Embryonic facial prominence (tissue), 1 donor: ENCODE results near the gene KAZN.

Source experiments
- DNase-seq: peaks from one replicate; pipeline ENCODE4 v3.0.0-alpha.2; 2016; ENCODE audit errors: extremely low spot score

The KAZN gene

DNA sequence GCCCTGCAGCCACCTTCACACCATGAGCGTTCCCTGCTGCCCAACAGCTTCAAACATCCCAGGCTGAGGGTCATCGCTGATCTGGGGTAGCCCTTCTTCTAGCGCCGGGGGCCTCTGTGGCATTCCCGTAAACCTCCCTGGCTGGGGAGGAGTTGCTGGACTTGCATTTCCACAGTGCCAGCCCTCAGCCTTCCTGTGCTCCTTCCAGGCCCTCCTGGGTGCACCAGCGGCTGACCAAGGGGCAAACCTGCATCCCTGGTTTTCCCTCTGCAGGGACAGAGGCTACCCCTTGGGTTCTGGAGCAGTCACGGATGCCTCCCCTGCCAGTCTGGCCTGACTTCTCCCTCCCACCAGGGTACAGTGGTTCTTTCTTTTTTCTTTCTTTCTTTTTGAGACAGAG is 336.4 kb downstream of the KAZN start:
- no peak for DNase-seq

DNA sequence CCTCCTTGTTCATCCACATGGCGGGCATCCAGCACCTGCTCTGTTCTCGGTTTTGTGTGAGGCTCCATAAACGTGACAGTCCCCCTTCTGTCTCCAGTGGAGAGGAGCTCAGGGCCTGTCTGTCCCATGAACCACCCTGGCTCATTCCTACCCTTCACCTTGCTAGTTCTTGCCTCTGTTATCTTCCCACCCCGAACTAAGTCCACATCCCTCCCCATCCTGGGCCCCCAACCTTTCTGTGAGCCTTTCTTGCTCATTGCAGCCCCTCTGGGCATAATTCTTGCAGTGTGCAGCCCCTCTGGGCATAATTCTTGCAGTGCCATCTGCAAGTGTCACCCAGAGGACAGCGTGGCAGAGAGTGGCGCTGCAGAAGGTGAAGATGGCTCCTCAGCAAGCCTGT is 338.3 kb downstream of the KAZN start:
- DNase-seq = no peak

DNA sequence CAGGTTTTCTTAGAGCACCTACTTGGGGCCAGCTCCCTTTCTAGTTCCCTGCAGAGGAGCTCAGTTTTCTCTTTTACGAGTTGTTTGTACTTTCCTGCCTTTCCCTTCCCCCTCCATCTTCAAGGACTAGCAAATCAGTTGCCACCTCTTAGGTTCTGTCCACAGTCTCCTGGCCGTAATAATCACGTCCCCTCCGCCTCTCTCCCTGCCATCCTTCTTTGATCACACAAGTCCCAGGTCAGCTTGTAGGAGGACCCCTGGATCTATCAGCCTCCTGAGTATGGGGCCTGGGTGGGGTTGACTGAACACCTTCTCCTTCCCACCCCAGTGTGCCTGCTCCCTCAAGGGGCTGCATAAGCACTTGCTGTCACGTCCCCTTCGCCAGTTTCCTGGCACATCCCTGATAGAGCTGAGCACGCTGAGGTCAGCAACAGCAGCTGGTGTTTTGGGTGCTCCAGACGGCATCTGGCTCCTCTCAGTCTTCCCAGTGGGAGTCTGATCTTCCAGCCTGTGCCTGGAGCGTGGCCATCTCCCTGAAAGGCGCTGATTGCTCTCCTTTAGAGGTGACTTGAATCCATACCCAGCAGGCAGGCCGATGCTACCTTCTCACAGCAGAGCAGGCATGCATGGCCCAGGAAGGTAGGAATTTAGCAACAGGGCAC is 338.9 kb downstream of the KAZN start:
- no peak for DNase-seq

DNA sequence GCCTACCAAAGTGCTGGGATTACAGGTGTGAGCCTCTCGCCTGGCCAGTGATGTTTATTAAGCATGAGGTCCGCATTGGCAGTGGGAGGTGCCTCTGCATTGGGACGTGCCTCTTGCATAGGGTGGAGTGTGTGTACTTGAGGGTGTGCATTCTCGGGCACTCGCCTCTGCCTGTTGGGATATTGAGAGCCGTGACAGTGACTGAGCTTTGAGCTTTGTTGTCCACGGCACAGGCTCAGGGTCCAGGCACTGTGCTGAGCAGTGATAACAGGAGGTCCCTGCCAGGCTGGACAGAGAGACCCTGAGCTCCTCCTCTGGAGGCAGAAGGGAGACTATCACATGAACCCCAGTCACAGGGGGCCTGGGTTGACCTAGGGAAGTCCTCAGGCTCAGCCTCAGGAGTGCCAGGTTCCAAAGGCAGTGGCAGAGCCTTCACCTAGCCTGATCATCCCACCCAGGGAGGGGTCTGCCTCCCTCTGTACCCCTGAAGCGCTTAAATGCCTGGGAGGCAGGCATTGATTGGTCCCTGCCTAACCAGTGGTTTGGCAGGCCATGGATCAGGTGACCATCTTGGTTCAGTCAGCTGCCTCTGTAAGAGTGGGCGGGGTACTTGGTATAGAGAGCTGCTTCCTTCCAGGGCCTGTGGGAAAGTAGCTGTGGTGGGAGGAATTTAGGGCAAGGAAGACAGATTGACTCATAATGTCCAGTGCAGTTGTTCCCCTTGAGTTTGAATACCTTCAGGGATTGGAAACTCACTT is 341.2 kb downstream of the KAZN start:
- DNase-seq = no peak

DNA sequence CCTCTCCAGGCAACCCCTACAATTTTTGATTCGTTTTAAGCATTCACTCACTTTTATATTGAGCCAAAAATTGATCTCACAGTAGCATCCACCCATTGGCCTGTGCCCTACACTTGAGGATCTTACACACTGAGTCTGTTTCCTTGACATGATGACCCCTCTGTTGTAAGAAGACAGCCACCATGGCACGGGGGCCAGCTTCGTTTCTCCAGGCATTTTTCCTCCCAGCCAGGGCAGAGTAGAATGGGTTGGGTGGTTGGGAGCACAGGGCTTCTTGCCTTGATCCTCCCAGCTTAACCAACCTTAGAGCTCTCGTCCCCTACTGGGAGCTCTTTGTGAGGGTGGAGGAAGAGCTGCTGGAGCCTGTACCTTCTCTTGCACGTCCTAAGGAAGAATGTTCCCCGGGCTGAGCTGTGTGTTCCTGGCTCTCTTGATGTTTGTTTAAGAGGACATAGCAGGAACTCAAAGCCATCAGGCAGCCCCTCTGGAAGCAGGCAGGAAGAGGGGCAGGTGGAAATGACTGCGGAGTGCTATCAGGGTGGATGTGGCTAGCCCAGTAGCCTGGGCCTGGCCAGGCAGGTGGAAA is 341.9 kb downstream of the KAZN start:
- no peak for DNase-seq

DNA sequence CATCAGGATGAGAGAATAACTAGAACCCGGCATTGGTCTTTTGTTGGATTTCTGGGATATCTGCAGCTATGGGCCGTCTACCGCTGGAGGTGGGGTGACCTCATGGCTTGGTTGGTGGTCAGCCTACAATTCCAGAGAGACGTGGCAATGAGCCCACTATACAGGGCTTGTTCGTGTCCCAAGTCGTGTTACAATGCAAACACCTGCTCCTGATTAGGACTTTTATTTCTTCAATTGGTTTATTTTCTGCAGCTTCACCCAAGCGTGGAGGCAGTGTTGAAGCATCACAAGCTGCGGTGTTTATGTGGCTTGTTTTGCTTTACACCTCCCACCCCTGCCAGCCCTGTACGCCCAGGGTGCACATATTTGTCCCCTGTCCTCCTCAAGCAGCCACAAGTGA is 343.4 kb downstream of the KAZN start:
- no peak for DNase-seq

DNA sequence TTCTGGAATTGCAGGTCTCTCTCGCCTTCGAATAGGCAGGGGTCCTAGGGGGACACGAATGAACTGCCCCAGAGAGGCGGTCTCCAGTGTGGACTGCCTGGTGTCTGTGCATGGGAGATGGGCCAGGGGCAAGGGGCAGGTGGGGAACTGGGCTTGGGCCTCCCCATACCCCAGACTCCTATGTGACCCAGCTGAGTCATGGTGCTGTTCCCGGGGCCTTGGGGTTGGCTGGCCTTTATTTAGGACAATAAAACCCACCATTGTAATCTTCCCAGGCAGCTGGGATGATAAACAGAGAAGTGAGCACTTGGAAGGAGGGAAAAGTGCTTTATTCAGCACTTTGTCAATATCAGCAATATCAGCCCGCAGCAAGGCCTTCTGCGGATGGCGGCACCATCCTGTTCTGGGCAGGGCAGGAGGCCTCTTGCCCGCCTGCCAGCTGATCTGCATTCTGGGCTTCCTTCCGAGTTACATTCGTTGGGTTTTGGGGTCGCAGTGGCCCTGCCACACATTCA is 346.0 kb downstream of the KAZN start:
- no peak for DNase-seq

DNA sequence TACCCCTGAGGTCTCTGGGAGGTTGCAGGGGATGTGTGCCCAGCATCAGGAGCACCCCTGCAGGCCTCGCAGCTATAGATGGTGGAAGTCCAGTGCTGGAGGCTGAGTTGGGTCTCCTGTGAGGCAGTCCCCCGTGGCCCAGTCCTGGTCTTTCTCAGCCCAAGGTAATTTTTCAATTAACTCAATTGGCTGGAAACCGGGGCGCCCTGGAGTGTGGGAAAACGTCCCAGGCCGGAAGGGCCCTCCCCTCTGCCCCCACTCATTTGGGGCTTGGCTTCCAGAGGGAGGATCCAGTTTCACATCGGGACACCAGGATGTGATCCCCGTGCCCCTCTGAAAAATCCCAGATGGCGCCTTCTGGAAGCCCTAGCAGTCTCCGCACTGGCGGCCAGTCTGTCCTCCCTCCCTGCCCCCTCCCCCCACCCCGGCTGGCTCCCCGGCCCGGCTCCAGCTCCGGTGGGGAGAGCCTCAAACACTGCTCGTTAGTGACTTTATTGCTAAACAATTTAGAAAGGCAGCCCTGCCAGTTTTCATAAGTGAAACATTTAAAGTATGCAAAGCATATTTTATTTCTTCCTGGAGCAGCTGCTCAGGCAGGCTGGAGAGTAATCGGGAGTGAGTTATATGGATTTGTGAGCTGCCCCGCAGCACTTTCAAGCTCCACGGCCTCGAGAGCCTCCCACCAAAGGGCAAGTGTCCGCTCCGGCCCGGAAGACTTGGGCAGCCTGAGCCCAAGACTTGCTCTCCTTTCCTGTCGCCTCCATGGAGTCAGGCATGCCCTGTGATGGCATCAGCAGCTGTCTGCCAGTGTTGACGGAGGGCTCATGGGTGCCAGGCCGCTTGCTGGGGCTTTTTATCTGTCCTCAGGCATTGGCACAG is 346.9 kb downstream of the KAZN start:
- peak; percentile 60 for DNase-seq

DNA sequence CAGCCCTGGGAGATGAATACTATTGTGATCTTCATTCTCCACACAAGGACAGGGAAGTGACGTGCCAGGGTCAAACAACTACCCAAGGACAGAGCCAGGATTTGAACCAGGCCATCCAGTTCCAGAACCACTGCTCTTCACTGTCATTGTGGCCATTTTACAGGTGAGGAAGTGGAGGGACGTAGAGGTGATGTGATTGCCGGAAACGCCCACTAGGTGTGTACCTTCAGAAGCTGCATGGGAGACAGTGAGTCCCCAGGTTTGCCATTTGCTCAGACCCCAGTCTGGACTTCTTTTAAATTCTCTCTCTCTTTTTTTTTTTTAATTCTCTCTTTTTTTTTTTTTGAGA is 347.5 kb downstream of the KAZN start:
- DNase-seq = no peak

DNA sequence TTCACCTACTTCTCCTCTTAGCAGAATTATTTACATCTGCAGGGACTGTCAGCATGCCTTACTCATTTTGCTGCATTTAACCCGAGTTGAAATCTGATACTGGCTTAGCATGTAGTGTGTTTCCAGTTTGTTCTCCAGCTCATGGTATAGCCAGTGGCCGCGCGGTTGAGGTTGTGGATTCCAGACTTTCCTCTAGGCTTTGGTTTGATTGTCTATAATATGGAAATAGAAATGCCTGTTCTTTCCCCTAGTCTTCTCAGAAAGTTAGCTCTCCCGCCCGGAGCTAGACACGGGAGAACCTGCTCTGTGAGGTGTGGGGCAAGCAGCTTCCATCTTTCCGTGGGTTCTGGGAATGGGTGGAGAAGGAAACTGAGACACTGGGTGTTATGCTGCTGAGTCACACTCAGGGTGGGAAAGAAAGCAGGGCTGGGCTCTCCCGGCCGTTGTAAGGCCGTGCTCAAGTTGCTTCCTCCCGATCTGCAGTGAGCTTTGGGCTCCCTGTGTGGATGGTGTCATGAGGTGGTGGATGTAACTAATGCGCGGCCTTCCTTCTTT is 348.3 kb downstream of the KAZN start:
- no peak for DNase-seq

DNA sequence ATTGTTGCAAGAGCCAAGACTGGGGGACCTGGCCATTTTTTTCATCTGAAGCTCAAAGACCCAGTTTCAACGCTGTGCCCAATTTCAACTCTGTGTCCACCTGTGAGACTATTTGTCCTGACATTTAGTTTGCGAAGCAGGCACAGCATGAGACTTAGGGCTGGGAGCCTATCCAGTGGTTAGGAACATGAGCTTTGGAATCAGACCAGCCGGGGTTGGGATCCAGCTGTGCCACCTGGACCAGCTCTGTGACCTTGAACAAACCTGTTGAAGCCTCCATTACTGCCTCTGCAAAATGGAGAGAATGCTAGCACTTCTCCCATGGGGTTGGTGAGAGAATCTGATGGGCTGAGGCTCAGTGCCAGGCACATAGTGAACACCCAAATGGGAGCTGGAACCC is 348.9 kb downstream of the KAZN start:
- no peak for DNase-seq

DNA sequence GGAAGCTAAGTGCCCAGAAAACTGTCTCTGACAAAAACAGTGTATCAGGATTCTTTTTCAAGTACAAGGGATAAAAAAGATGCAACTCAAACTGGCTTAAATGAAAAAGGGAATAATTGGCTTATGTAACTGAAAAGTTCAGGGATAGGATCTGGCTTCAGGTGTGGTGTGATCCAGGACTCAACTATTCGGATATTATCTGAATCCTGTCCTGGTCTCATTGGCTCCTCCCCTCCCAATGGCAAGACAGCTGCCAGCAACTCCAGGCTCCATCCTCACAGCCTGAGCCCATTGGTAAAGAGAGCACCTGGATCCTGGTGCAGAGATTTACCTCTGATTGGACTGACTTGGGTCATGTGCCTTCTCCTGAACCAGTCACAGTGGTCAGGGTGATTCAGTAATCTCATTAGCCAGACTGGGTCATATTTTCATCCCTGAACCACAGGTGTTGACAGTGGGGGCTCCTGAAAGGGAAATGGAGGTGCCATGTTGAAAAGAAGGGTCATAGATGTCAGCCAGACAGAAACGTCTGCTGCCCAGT is 349.7 kb downstream of the KAZN start:
- no peak for DNase-seq

DNA sequence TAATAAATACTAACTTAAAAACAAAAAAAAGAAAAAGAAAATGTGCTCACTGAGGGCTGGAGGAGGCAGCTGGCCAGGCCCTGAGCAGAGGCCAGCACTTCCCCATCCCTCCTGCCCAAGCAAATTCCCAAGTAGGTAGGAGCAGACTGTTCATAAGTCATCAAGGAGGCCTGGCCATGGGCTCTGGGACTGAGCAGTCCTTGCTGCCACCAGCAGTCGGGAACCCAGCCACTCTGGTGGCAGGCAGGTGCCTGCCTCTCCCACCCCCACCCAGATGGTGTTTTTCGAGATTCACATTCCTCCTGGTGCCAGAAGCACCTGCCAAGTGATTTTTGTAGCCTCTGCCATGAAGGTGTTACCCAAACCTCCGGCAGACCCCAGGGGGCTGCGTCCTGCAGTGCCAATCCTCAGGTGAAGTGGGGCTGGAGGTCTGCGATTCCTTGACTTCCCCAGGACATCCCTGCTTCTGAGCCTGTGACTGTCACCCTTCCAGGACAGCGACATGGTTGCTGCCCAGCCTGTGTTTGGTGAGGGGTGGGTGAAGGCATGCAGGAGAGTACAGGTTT is 350.9 kb downstream of the KAZN start:
- DNase-seq = no peak

DNA sequence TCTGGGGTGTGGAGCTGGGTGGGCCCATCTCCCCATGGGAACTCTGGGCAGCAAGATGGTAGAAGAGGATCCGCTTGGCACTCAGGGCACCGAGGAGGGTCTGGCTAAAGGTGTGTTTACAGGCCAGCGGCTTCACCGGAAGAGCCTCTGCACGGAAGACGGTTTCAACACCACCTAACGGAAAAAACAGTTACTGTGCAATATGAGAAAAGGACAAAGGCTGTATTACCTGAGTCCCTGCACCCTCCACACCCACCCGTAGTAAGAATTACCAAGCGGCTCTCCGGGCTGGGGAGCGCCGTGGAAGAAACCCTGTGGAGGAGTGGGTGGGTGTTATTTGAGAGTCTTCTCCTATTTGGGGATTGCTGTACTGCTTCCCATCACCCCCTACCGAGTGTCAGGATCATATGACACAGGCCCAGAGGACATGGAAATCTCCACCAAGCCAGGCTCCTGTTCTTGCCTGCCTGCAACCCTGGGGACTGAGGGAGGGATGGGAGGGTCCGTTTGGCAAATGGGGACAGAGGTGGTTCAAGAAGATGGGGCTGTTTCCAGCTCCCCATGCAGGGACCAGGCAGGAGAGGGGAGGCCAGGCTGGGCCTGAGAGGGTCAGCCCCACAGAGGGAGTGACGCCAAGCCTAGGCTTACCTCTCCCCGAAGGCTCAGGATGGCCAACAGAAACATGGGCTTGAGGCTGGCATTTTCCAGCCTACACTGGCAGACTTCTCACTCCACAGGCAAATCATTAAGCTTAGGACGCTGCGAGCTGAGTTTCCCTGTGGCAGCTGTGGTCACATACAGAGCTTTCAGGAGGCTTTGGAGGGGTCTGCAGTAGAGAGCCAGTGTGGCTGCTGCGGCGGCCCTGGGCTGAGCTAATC is 351.6 kb downstream of the KAZN start:
- DNase-seq = no peak

DNA sequence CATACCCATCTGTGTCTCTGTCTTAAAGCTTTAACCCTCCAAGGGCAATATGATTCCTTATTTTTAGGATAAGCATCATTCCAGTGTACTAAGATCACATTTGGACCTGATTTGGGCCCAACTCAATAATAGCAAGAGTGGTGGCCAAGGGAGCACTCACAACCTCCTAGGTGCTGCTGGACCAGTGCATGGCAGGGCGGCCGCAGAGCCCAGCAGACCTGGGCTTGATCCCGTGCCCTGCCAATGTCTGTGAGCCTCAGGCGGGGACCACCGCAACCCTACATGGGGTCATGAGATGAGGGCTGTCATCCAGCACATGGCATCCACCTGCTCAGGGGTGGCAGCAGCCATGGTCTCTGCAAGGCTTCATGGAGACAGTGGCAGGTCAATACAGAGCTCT is 353.3 kb downstream of the KAZN start:
- DNase-seq = no peak

DNA sequence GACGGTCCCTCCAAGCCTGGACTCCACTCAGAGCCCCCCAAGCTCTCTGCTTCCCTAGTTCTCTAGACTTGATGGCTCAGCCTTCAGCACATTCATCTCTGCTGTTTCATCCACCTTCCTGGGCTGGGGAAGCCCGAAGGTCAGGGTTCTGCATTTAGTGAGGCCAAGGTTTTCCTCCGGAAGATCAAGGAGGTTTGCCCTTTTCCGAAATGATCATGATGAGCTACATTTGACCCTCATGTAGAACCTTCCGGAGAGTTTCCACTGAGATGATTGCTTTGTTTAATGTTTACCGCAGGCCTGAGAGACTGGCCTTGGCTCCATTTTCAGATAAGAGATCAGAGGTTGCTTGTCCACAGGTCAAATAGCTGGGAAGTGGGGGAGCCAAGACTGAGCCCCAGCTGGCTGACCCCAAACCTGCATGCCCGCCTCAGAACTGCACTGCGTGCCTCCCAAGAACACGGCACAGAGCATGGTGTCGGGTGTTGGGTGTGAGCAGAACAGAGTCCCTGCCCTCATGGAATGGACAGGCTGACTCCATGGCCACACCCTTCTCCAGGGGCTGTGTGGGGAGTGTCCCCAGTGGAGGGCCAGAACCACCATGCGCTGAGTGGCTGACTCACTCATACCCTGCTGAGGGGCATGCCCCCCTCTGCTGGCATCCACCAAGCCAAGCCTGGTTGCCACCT is 354.3 kb downstream of the KAZN start:
- DNase-seq = no peak

DNA sequence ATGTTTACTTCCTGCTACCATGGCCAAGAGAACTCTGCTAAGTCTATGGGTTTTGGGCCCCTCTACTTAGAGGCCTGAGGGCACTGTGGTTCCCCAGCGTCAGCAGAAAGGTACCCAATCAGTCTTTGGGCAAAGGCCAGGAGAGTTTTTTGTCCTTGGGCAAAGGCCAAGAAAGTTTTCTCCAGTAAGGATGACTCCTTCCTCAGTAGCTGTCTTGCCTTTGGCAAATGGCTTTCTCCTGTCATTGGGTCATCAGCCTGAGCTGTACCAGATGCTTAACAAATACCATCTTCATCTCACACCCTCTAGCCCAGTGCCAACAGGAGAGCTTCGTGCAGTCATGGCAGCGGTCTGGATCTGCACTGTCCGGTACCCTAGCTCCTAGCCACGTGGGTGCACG is 355.7 kb downstream of the KAZN start:
- no peak for DNase-seq

DNA sequence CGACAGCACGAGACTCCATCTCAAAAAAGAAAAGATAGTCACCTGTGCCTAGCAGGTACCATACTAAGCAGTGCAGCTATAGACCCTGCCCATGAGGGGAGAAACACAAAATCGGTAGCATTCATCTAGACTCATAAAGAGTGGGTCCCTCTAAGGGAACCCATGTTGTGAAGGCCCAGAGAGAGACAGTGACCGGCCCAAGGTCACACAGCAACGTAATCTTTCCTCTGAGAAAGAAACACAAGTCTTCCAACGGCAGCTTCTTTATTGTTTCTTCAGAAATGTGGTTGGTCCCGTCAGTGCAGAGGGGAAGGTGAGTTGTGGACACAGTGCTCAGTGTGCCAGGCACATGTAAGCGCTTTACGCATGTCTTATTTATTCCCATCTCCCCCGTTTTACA is 356.4 kb downstream of the KAZN start:
- no peak for DNase-seq

DNA sequence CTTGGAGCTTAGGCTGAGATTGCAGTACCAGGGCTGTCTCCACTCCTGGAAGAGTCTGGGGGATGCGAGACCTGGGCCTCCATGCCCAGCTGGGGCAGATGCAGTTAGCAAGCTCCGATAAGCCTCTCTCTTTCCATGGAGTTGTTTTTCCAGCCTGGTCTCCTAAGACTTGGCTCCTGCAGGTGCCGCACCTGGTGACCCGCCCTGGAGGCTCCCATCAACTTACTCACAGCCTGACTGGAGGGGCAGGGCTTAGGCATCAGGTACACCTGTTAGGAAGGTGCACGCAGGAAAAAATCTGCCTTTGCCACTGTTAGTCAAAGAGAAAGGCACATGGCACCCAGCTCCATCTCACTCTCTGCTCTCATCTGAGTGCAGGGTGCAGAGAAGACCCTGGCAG is 356.9 kb downstream of the KAZN start:
- no peak for DNase-seq

DNA sequence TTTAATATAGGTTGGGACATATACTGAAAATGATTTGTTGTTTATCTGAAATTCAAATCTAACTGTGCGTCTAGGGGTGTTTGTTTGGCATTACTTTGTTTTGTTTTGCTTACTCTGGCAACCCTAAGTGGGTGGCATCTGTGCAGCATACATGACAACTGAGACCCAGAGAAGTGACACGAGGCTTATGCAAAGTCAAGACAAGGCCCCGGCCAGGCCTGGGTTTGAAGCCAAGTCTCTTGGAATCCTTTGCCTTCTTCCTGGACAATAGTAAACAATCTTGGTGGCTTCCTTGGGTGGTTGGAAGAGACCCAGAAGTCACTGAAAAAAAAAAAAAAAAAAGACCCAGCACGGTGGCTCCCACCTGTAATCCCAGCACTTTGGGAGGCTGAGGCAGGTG is 357.5 kb downstream of the KAZN start:
- no peak for DNase-seq
